Activated naive CD4-positive, alpha-beta T cell (primary cell): Measurements from ENCODE around the gene DUSP1.

Source experiments
- DNase-seq, 4 experiments: peaks; one replicate each; lab custom pipeline; 2025; lab: John Stamatoyannopoulos, UW

The DUSP1 gene

GRCh38 chr5:172743112-172743959, 27.7 kb downstream of the DUSP1 start:
- DNase-seq: no peak

DNA sequence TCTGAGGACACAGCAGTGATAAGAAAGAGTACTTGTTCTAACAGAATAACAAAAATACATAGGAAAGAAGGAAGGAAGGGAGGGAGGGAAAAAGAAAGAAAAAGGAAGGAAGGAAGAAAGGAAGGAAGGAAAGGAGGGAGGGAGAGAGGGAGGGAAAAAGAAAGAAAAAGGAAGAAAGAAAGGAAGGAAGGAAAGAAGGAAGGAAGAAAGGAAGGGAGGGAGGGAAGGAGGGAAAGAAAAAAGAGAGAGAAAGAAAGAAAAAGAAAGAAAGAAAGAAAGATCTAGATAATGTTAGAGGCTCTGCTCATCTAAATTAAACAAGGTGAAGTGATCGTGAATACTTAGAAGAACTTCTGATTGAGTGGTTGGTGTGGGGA, 29.8 kb downstream of the DUSP1 start:
- no peak for DNase-seq

- DNase-seq: no peak
These were observed 30.4 kb downstream of the DUSP1 start for GRCh38 chr5:172740428-172741205.

- no peak for DNase-seq
These were observed 31.6 kb downstream of the DUSP1 start for GRCh38 chr5:172739375-172739774.

GRCh38 chr5:172736508-172737135, 34.4 kb downstream of the DUSP1 start:
- DNase-seq: no peak

- no peak for DNase-seq
These were observed 35.7 kb downstream of the DUSP1 start for GRCh38 chr5:172735141-172735831.

DNA sequence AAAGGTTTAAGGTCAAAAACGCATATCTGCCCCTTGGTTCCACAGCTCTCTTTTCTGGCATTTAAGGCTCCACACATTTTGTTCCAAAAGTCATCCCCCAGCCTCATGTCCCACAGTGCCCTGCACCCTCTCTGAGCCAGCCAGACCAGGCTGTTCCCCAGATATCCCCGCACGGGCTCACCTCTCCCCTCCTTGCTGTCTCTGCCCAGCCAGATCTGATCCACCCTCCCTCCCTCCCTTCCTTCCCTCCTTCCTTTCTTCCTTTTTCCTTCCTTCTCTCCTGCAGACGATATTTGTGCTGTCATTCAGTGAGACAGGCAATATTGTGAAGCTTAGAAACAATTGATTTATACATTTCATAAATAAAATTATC, 37.0 kb downstream of the DUSP1 start:
- DNase-seq: no peak

DNA sequence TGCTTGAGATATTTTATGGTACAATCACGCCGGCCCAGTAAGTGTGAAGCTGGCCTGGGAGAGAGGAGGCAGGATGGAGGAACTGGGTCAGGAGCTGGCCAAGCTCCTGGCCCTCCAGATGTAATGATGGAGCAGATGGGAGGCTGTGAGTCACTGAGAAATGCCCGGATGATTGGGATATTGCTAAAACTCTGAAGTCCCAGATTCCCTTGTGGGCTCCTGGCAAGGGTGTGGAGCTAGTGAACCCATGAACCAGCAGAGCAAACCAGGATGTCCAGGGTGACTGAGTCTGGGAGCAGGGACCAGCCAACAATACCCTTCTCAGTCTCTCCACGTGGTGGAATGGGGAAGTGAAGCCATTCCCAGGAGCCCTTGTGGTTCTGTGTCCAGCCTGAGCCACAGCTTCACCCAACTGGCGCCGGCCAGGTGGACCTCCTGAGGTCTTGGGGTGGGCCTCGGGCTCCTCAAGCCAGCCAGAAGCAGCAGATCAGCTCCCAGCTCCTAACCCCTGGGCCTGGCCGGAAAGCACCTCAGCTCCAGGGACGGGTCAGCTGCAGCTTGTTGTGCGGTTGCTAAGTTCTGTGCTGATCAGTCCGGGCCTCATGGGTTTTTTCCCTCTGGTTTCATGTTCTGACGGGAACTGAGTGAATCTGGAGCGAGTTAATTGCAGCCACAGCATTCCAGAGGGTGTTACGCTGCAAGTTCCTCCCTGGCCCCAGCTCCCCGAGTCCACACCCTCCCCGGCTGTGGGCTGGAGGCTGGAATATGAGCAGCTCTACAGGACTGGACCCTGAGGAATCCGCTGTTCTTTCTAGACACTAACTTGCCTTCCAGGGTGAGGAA, 37.6 kb downstream of the DUSP1 start:
- no peak for DNase-seq

- no peak for DNase-seq
These were observed 38.7 kb downstream of the DUSP1 start for GRCh38 chr5:172732201-172732865.

GRCh38 chr5:172731680-172732074, 39.3 kb downstream of the DUSP1 start:
- no peak for DNase-seq

DNA sequence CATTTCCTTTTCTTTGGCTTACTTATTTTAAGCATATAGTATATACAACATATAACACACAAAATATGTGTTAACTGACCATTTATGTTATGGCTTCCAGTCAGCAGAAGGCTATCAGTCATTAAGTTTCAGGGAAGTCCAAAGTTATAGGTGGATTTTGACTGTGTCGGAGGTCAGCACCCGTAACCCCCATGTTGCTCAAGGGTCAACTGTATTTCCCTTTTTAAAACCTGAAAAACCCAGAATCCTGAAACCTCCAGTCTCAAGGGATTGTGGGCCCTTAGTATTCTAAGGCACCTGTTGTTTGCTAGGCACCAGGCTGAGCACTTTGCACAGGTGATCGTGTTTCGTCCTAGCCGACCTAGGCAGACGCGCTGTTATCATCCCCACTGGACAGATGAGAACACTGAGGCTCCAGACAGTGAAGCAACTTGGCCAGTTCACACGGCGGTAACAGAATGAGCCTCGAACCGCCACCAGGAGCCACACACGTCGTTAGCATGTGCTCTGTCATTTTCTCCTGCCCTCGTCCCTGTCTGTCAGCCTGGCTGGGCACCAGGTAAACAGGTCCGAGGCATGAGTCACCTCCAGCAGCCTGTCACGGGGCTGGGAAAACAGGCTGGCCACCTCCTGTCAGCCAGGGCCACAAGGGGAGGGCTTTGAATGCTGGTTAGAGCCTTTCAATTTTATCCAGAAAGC, 39.9 kb downstream of the DUSP1 start:
- DNase-seq: no peak

DNA sequence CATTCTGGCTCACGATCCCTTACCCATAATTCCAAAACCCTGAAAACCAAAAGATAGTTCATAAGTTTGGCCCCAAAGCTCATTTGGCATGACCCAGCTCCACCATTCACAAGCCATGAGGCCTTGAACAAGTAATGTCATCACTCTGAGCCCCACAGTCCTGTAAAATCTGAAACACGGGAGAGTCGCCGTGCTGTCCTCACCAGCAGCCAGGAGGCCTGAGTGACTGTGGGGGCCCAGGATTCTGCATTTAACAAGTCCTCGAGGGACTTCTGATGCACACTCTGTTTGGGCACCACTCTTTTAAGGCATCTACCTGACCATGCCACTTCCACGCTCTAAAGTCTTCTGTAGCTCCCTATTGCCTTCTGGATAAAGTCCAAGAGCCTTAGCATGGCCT, 40.8 kb downstream of the DUSP1 start:
- no peak for DNase-seq

DNA sequence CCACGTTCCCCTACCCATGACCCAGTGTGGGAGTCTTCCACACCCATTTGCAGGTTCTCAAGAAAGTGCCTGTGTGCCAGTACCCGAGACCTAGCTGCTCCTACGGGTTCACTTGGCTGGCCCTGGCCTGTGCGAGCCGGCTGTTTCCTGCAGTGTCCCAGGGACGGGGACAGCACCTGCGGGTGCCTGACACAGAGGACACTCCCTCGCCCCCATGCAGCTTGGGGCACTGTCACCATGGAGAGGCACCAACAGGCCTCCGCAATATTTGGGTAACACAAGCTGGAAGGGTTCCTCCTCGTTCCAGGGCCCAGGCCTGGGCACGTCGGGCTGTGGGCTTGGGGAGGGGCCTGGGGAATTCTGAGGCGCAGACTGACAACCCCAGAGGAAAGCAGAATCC, 41.4 kb downstream of the DUSP1 start:
- no peak for DNase-seq

- DNase-seq: no peak
These were observed 42.3 kb downstream of the DUSP1 start for GRCh38 chr5:172728481-172729241.

DNA sequence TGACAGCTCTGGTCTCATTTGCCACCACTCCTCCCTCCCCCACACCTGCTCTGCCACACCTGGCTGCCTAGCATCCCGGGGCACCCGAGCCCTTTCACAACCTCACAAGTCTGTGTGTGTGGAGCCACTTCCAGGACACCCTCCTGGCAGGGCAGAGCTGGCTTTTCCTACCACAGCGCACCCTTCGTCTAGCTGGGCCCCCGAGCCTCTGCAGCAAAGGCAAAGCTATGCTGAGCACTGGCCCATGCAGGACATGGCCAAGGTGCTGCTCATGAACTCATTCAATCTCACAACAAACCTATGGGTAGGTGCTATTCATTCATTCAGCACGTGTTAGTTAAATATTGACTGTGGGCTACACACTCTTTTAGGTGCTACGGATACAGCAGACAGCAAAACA, 43.4 kb downstream of the DUSP1 start:
- no peak for DNase-seq

DNA sequence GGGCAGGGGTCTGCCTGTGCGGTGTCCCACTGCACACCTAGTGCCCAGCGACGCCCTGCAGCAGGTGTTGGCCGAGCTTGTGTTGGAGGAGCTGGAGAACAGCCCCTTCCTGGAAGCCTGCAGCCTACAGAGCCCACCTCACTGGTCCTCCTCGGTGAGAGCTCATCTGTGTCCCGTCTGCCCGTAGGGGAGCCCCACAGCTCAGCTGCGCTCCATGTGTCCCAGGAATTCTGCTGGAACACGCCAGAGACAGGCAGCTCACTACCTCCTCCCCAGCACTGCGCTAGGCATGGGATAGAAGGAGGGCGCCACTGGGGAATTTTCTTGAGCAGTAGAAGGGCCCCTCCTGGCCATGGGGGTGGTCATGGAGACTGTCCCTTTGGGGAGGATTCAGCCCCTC, 44.0 kb downstream of the DUSP1 start:
- DNase-seq: no peak

- no peak for DNase-seq
These were observed 45.2 kb downstream of the DUSP1 start for GRCh38 chr5:172725785-172726184.

- DNase-seq: no peak
These were observed 45.7 kb downstream of the DUSP1 start for GRCh38 chr5:172725273-172725672.
